Measurements from ENCODE around the gene RPL12. TPM values are rescaled to one million over a fixed set of nuclear protein-coding genes. Genes with fewer than 3 reads are reported as not detected.

The RPL12 gene
- total and polyA plus RNA-seq, 4 donors, result 289 to 829 (median 485) TPM

- 95% methylated on average over 11 of the region's 11 CpGs for WGBS
- Histone ChIP-seq H3K36me3 (ENCODE audit: control insufficient read depth in 4 of 4, insufficient read depth in 3 of 4, low read depth in 1 of 4, low read length in 3 of 4) (peaks cover 8 to 57% (median 27%) of the 10 kb centered on the region in 4 donors), H3K27me3 (ENCODE audit: control insufficient read depth in 4 of 4, insufficient read depth in 4 of 4, low read length in 3 of 4) (no peaks in the 10 kb centered on the region), H3K4me3 (ENCODE audit: low read depth in 1 of 3, low read length in 3 of 3) (no peak overlapping the region), H3K27ac (ENCODE audit: low read depth in 1 of 2, low read length in 2 of 2) (no peak overlapping the region), H3K9me3 (ENCODE audit: control insufficient read depth in 4 of 4, low read length in 3 of 4) (no peaks in the 10 kb centered on the region), H3K4me1 (ENCODE audit: control insufficient read depth in 4 of 4, insufficient read depth in 4 of 4, low read length in 3 of 4) (no peaks in the 10 kb centered on the region), H3K9ac (ENCODE audit: low read depth in 1 of 2, low read length in 2 of 2) (no peak overlapping the region)
- TF ChIP-seq TAF1 (conservative IDR thresholded peaks at IDR 0.05), result no peak
- TF ChIP-seq NR2F2 (IDR thresholded peaks at IDR 0.05), result no peak
- no peak for TF ChIP-seq FOXA1 (IDR thresholded peaks at IDR 0.05)
- no peak for TF ChIP-seq RXRA (IDR thresholded peaks at IDR 0.05)
- TF ChIP-seq HNF4A (conservative IDR thresholded peaks at IDR 0.05), result no peak
- TF ChIP-seq ZBTB33 (IDR thresholded peaks at IDR 0.05), result no peak
- TF ChIP-seq RAD21 (IDR thresholded peaks at IDR 0.05), result no peak
- TF ChIP-seq JUND (IDR thresholded peaks at IDR 0.05), result no peak
- no peak for TF ChIP-seq EGR1 (IDR thresholded peaks at IDR 0.05; ENCODE audit: low read depth in 2 of 2)
- TF ChIP-seq SP1 (IDR thresholded peaks at IDR 0.05), result no peak
- no peak for TF ChIP-seq YY1 (IDR thresholded peaks at IDR 0.05)
- no peak for TF ChIP-seq FOXA2 (IDR thresholded peaks at IDR 0.05)
- TF ChIP-seq HNF4G (IDR thresholded peaks at IDR 0.05), result no peak
- no peak for TF ChIP-seq ATF3 (IDR thresholded peaks at IDR 0.05)
- TF ChIP-seq CTCF (IDR thresholded peaks at IDR 0.05; ENCODE audit: low read depth, low read length, missing input control), result no peak
- TF ChIP-seq REST (IDR thresholded peaks at IDR 0.05), result no peak
- no peak for TF ChIP-seq GABPA (IDR thresholded peaks at IDR 0.05 in 1 of 2, conservative IDR thresholded peaks at IDR 0.05 in 1 of 2)
- no peak for DNase-seq (ENCODE audit: low spot score)
These were observed 34.8 kb upstream of the RPL12 start for GRCh38 chr9:127485995-127486394.

- H3K36me3 ChIP-seq (ENCODE audit: control insufficient read depth in 4 of 4, insufficient read depth in 3 of 4, low read depth in 1 of 4, low read length in 3 of 4), result peaks cover 16 to 67% (median 37%) of the 10 kb centered on the region in 4 donors
- 97% methylated on average over 9 of the region's 9 CpGs for WGBS
- H3K27me3 ChIP-seq (ENCODE audit: control insufficient read depth in 4 of 4, insufficient read depth in 4 of 4, low read length in 3 of 4), result no peaks in the 10 kb centered on the region
- H3K9ac ChIP-seq (ENCODE audit: low read depth in 1 of 2, low read length in 2 of 2), result no peak overlapping the region
- no peak for DNase-seq (ENCODE audit: low spot score)
- H3K4me1 ChIP-seq (ENCODE audit: control insufficient read depth in 4 of 4, insufficient read depth in 4 of 4, low read length in 3 of 4), result no peaks in the 10 kb centered on the region
- no peak overlapping the region for H3K4me3 ChIP-seq (ENCODE audit: low read depth in 1 of 3, low read length in 3 of 3)
- no peak for TF ChIP-seq ZBTB33 (IDR thresholded peaks at IDR 0.05)
- TF ChIP-seq RAD21 (IDR thresholded peaks at IDR 0.05), result no peak
- TF ChIP-seq HNF4A (conservative IDR thresholded peaks at IDR 0.05), result no peak
- no peak for TF ChIP-seq FOXA2 (IDR thresholded peaks at IDR 0.05)
- TF ChIP-seq FOXA1 (IDR thresholded peaks at IDR 0.05), result no peak
- no peak for TF ChIP-seq NR2F2 (IDR thresholded peaks at IDR 0.05)
- no peak for TF ChIP-seq MAX (IDR thresholded peaks at IDR 0.05)
- no peak overlapping the region for H3K27ac ChIP-seq (ENCODE audit: low read depth in 1 of 2, low read length in 2 of 2)
- no peaks in the 10 kb centered on the region for H3K9me3 ChIP-seq (ENCODE audit: control insufficient read depth in 4 of 4, low read length in 3 of 4)
These were observed 31.5 kb upstream of the RPL12 start for GRCh38 chr9:127482662-127483061.
